H9 (cell line): ENCODE measurements around the gene PGBD5. TPM values are rescaled to one million over a fixed set of nuclear protein-coding genes. Genes with fewer than 3 reads are reported as not detected.

Experiments
- DNase-seq: peaks from one replicate; pipeline ENCODE4 v3.0.0-alpha.2; 2017
- H2AFZ ChIP-seq: one replicate; pipeline ENCODE4 v1.6.1; 2013; ENCODE audit warnings: mild to moderate bottlenecking, low read length, control low read depth, moderate library complexity
- H2AK5ac ChIP-seq: 2 replicates; pipeline ENCODE4 v1.6.1; 2013; ENCODE audit warnings: low read length, control low read depth, mixed read lengths; ENCODE audit not compliant: insufficient read length
- H2BK120ac ChIP-seq: one replicate; pipeline ENCODE4 v1.6.1; 2013; ENCODE audit warnings: low read depth, mild to moderate bottlenecking, low read length, control low read depth, inconsistent platforms; ENCODE audit not compliant: poor library complexity, severe bottlenecking
- H2BK12ac ChIP-seq: 2 replicates; pipeline ENCODE4 v1.6.1; 2013; ENCODE audit warnings: low read length, control low read depth, mixed read lengths, low read depth; ENCODE audit not compliant: insufficient read length
- H2BK15ac ChIP-seq: 2 replicates; pipeline ENCODE4 v1.6.1; 2013; ENCODE audit warnings: low read depth, low read length, control low read depth
- H2BK20ac ChIP-seq: one replicate; pipeline ENCODE4 v1.6.1; 2013; ENCODE audit warnings: low read depth, mild to moderate bottlenecking, low read length, control low read depth, inconsistent platforms; ENCODE audit not compliant: poor library complexity, severe bottlenecking
- H2BK5ac ChIP-seq: 2 replicates; pipeline ENCODE4 v1.6.1; 2013; ENCODE audit warnings: low read length, control low read depth, mixed read lengths; ENCODE audit not compliant: insufficient read length
- H3K14ac ChIP-seq: 2 replicates; pipeline ENCODE4 v1.6.1; 2013; ENCODE audit warnings: low read length, control low read depth; ENCODE audit not compliant: insufficient read depth
- H3K18ac ChIP-seq: 2 replicates; pipeline ENCODE4 v1.6.1; 2013; ENCODE audit warnings: low read depth, mild to moderate bottlenecking, mixed read lengths, low read length, control low read depth; ENCODE audit not compliant: insufficient read length
- H3K23ac ChIP-seq: 2 replicates; pipeline ENCODE4 v1.6.1; 2013; ENCODE audit warnings: low read length, control low read depth, mixed read lengths, low read depth; ENCODE audit not compliant: insufficient read length
- H3K23me2 ChIP-seq: 2 replicates; pipeline ENCODE4 v1.6.1; 2013; ENCODE audit warnings: low read depth, mild to moderate bottlenecking, mixed read lengths, low read length, control low read depth; ENCODE audit not compliant: insufficient read length, poor library complexity, severe bottlenecking
- H3K27ac ChIP-seq: 2 replicates; pipeline ENCODE4 v1.5.1; 2013; ENCODE audit warnings: low read length, control low read depth, mixed read lengths, low read depth; ENCODE audit not compliant: insufficient read length
- H3K27me3 ChIP-seq: 2 replicates; pipeline ENCODE4 v1.6.1; 2013; ENCODE audit warnings: low read length, control low read depth, inconsistent platforms; ENCODE audit not compliant: insufficient read depth
- H3K4ac ChIP-seq: 2 replicates; pipeline ENCODE4 v1.6.1; 2013; ENCODE audit warnings: low read depth, mild to moderate bottlenecking, control low read depth, inconsistent platforms, low read length, moderate library complexity
- H3K4me1 ChIP-seq: 2 replicates; pipeline ENCODE4 v1.6.1; 2013; ENCODE audit warnings: low read length, control low read depth, inconsistent platforms; ENCODE audit not compliant: insufficient read depth
- H3K4me2 ChIP-seq: 2 replicates; pipeline ENCODE4 v1.6.1; 2013; ENCODE audit warnings: low read length, control low read depth, mixed read lengths; ENCODE audit not compliant: insufficient read length, insufficient read depth
- H3K56ac ChIP-seq: 2 replicates; pipeline ENCODE4 v1.6.1; 2013; ENCODE audit warnings: low read depth, mild to moderate bottlenecking, mixed read lengths, low read length, control low read depth; ENCODE audit not compliant: insufficient read length
- H3K79me1 ChIP-seq: 2 replicates; pipeline ENCODE4 v1.6.1; 2013; ENCODE audit warnings: low read depth, mild to moderate bottlenecking, moderate library complexity, low read length, control low read depth, inconsistent platforms; ENCODE audit not compliant: insufficient read depth, poor library complexity, severe bottlenecking
- H3K79me2 ChIP-seq: 2 replicates; pipeline ENCODE4 v1.6.1; 2013; ENCODE audit warnings: low read length, control low read depth, inconsistent platforms; ENCODE audit not compliant: insufficient read depth
- H3K9ac ChIP-seq: 2 replicates; pipeline ENCODE4 v1.6.1; 2013; ENCODE audit warnings: low read length, control low read depth, mixed read lengths; ENCODE audit not compliant: insufficient read length; ENCODE audit errors: extremely low read depth
- H3K9me3 ChIP-seq: one replicate; pipeline ENCODE4 v1.6.1; 2013; ENCODE audit warnings: low read depth, low read length, inconsistent platforms; ENCODE audit not compliant: control insufficient read depth
- H3T11ph ChIP-seq: one replicate; pipeline ENCODE4 v1.6.1; 2013; ENCODE audit warnings: mild to moderate bottlenecking, low read length, control low read depth, inconsistent platforms
- H4K20me1 ChIP-seq: one replicate; pipeline ENCODE4 v1.6.1; 2013; ENCODE audit not compliant: control insufficient read depth, insufficient read length, insufficient read depth
- H4K5ac ChIP-seq: 2 replicates; pipeline ENCODE4 v1.6.1; 2013; ENCODE audit warnings: low read depth, mild to moderate bottlenecking, mixed read lengths, low read length, control low read depth; ENCODE audit not compliant: insufficient read length
- H4K8ac ChIP-seq: replicated peaks from 2 replicates; pipeline ENCODE4 v1.6.1; 2013; ENCODE audit warnings: low read length, control low read depth, mixed read lengths, low read depth; ENCODE audit not compliant: insufficient read length
- H4K91ac ChIP-seq: 2 replicates; pipeline ENCODE4 v1.6.1; 2013; ENCODE audit warnings: low read depth, mild to moderate bottlenecking, moderate library complexity, mixed read lengths, low read length, control low read depth; ENCODE audit not compliant: insufficient read length
- H3K27ac Mint-ChIP-seq, 3 experiments: 2 replicates in 2 of 3; 3 replicates in 1 of 3; pipeline ENCODE4 v1.8.0; 2020 to 2021; ENCODE audit warnings: mixed read lengths in 3 of 3, mild to moderate bottlenecking in 1 of 3, moderate library complexity in 1 of 3
- H3K27me3 Mint-ChIP-seq: 2 replicates; pipeline ENCODE4 v1.8.0; 2021; ENCODE audit warnings: low read depth, mild to moderate bottlenecking, moderate library complexity, mixed read lengths
- H3K36me3 Mint-ChIP-seq, 3 experiments: 2 replicates in 2 of 3; 3 replicates in 1 of 3; pipeline ENCODE4 v1.8.0; 2020 to 2021; ENCODE audit warnings: low read depth in 3 of 3, mixed read lengths in 3 of 3; ENCODE audit not compliant: insufficient read depth in 1 of 3
- H3K4me1 Mint-ChIP-seq, 2 experiments: 2 replicates each; pipeline ENCODE4 v1.8.0; 2020; ENCODE audit warnings: mixed read lengths in 2 of 2
- H3K4me3 Mint-ChIP-seq, 2 experiments: 2 replicates in 1 of 2; 3 replicates in 1 of 2; pipeline ENCODE4 v1.8.0; 2020 to 2021; ENCODE audit warnings: mild to moderate bottlenecking in 2 of 2, mixed read lengths in 2 of 2, moderate library complexity in 1 of 2
- H3K9me3 Mint-ChIP-seq, 2 experiments: 2 replicates in 1 of 2; 3 replicates in 1 of 2; pipeline ENCODE4 v1.8.0; 2020; ENCODE audit warnings: mild to moderate bottlenecking in 2 of 2, mixed read lengths in 2 of 2, moderate library complexity in 1 of 2
- WGBS: extraction: QIAGEN DNeasy Blood & Tissue Kit; methylation state at CpG from one replicate; pipeline ENCODE4 v1.1.7; 2013; ENCODE audit warnings: missing lambda C conversion rate, low lambda C conversion rate, mixed read lengths; ENCODE audit not compliant: insufficient read length; ENCODE audit errors: extremely low coverage; 5-methylcytosine and 5-hydroxymethylcytosine counted together
- total RNA-seq: library from RNA; stranded (reverse); gene quantifications from 2 replicates; pipeline ENCODE4 v1.2.1, GENCODE V29; 2021
- TF ChIP-seq, protein P1 (sequence below): fragments of 200-600 bp; sonication (generic); conservative IDR thresholded peaks from 3 replicates; pipeline ENCODE4 v1.8.0; 2021; ENCODE audit warnings: antibody characterized with exemption, mild to moderate bottlenecking

PGBD5 gene
- total RNA-seq, 1 experiment from 2014 or later = 19.1 TPM

DNA sequence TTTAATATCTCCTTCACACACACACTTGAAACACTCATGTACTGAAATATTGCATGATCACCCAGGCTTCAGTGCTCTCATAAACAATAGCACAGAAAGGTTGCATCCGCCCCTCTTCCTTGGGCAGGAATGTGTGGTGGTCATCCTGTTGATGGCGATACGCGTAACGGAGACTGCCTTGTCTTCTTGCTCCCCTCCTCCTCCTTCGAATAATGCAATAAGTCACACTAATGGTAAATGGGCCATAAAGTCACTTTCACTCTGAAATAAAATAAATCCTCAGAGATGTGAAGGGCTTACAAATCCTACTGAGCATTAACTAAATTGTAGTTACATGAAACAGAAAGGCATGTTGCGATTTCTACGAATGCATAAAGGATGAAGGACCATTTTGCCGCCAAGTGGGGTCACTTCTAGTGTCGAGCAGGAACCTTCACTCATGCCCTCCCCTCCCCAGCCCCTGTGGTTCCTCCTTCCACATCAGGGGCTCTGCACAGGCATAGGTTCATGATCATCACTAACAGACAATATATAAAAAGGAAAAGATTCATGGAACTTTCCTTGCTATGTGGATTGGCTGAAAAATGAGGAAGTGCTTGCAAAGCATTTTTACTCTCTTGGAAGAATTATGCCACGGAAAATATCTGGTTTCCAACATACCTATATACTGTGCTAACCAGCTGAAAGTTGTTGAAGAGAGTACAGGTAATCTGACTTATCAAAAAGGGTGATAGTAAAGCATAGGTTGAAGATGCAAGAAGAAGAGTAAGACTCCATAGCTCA, 1.2 kb upstream of the PGBD5 start:
- Histone ChIP-seq H3T11ph (no peak overlapping the region), H2BK15ac (no peak overlapping the region), H4K20me1 (no peaks in the 10 kb centered on the region), H3K9ac (no peak overlapping the region), H4K8ac (no peak overlapping the region), H2AK5ac (no peak overlapping the region), H3K27ac (peak overlapping the region; percentile 79), H2BK5ac (no peak overlapping the region), H3K18ac (no peak overlapping the region), H3K27me3 (no peaks in the 10 kb centered on the region; the same call in 1 of the 2 replicates), H3K4ac (no peak overlapping the region), H4K91ac (no peak overlapping the region), H3K4me1 (peaks cover 2% of the 10 kb centered on the region; the same call in 1 of the 2 replicates), H3K23ac (no peak overlapping the region), H3K23me2 (peaks cover 12% of the 10 kb centered on the region), H2AFZ (no peak overlapping the region), H3K79me2 (peaks cover 2% of the 10 kb centered on the region; the same call in 1 of the 2 replicates), H3K14ac (no peak overlapping the region), H2BK20ac (no peak overlapping the region), H3K4me2 (peak overlapping the region; percentile 72), H3K79me1 (no peaks in the 10 kb centered on the region), H3K56ac (no peak overlapping the region), H2BK12ac (no peak overlapping the region), H3K9me3 (no peaks in the 10 kb centered on the region), H4K5ac (no peak overlapping the region), H2BK120ac (no peak overlapping the region)
- Mint-ChIP-seq H3K9me3 (no peaks in the 10 kb centered on the region; a peak in 1 of 5 replicates), H3K36me3 (peaks cover 0 to 1% (median 0%) of the 10 kb centered on the region in 3 experiments; a peak in 2 of 7 replicates), H3K4me1 (peaks cover 43 to 56% of the 10 kb centered on the region in 2 experiments), H3K27me3 (peaks cover 25% of the 10 kb centered on the region), H3K4me3 (peak overlapping the region; percentile 56 to 81), H3K27ac (peak overlapping the region; percentile 74 to 91 (median 86); a peak in 6 of 7 replicates)
- TF ChIP-seq, protein P1, sequence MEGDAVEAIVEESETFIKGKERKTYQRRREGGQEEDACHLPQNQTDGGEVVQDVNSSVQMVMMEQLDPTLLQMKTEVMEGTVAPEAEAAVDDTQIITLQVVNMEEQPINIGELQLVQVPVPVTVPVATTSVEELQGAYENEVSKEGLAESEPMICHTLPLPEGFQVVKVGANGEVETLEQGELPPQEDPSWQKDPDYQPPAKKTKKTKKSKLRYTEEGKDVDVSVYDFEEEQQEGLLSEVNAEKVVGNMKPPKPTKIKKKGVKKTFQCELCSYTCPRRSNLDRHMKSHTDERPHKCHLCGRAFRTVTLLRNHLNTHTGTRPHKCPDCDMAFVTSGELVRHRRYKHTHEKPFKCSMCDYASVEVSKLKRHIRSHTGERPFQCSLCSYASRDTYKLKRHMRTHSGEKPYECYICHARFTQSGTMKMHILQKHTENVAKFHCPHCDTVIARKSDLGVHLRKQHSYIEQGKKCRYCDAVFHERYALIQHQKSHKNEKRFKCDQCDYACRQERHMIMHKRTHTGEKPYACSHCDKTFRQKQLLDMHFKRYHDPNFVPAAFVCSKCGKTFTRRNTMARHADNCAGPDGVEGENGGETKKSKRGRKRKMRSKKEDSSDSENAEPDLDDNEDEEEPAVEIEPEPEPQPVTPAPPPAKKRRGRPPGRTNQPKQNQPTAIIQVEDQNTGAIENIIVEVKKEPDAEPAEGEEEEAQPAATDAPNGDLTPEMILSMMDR = no peak
- DNase-seq = no peak
- WGBS = no CpG with 5 or more reads among the region's 11 CpGs
